Nephron progenitor cell (in vitro differentiated cells): ENCODE results near the gene NIT2.

Experiments
- DNase-seq: peaks from one replicate; pipeline ENCODE4 v3.0.0; 2021
- H3K27ac Mint-ChIP-seq: 2 replicates; pipeline ENCODE4 v1.8.0; 2021; ENCODE audit warnings: mild to moderate bottlenecking, moderate library complexity, mixed read lengths
- H3K27me3 Mint-ChIP-seq: 2 replicates; pipeline ENCODE4 v1.8.0; 2021; ENCODE audit warnings: mild to moderate bottlenecking, low read depth, mixed read lengths; ENCODE audit not compliant: poor library complexity
- H3K36me3 Mint-ChIP-seq: 2 replicates; pipeline ENCODE4 v1.8.0; 2021; ENCODE audit warnings: low read depth, mixed read lengths
- H3K4me1 Mint-ChIP-seq: 2 replicates; pipeline ENCODE4 v1.8.0; 2021; ENCODE audit warnings: mixed read lengths
- H3K4me3 Mint-ChIP-seq: 2 replicates; pipeline ENCODE4 v1.8.0; 2021; ENCODE audit warnings: mild to moderate bottlenecking, moderate library complexity, mixed read lengths
- H3K9me3 Mint-ChIP-seq: 2 replicates; pipeline ENCODE4 v1.8.0; 2021; ENCODE audit warnings: mild to moderate bottlenecking, moderate library complexity, mixed read lengths
- CTCF ChIP-seq: fragments of 200-600 bp; sonication (generic); IDR thresholded peaks from 2 replicates; pipeline ENCODE4 v1.5.0; 2021; ENCODE audit warnings: antibody characterized with exemption

NIT2 gene

GRCh38 chr3:100368441-100368840 is 33.9 kb downstream of the NIT2 start:
- H3K4me1 Mint-ChIP-seq, result no peaks in the 10 kb centered on the region
- no peaks in the 10 kb centered on the region for H3K9me3 Mint-ChIP-seq
- H3K36me3 Mint-ChIP-seq, result peaks cover 57% of the 10 kb centered on the region
- DNase-seq, result no peak
- H3K27me3 Mint-ChIP-seq, result no peaks in the 10 kb centered on the region
- no peak overlapping the region for H3K4me3 Mint-ChIP-seq
- TF ChIP-seq CTCF, result no peak
- no peak overlapping the region for H3K27ac Mint-ChIP-seq

GRCh38 chr3:100370756-100371155 is 36.2 kb downstream of the NIT2 start:
- Mint-ChIP-seq H3K4me1 (no peaks in the 10 kb centered on the region), H3K9me3 (no peaks in the 10 kb centered on the region), H3K27me3 (no peaks in the 10 kb centered on the region), H3K27ac (no peak overlapping the region), H3K4me3 (no peak overlapping the region), H3K36me3 (peaks cover 33% of the 10 kb centered on the region)
- DNase-seq, result no peak
- TF ChIP-seq CTCF, result no peak

GRCh38 chr3:100374521-100374920 is 40.0 kb downstream of the NIT2 start:
- H3K27me3 Mint-ChIP-seq, result no peaks in the 10 kb centered on the region
- H3K9me3 Mint-ChIP-seq, result no peaks in the 10 kb centered on the region
- peaks cover 46% of the 10 kb centered on the region for H3K36me3 Mint-ChIP-seq
- no peak for TF ChIP-seq CTCF
- no peak for DNase-seq
- no peaks in the 10 kb centered on the region for H3K4me1 Mint-ChIP-seq
- no peak overlapping the region for H3K4me3 Mint-ChIP-seq
- H3K27ac Mint-ChIP-seq, result no peak overlapping the region

GRCh38 chr3:100376301-100376700 is 41.7 kb downstream of the NIT2 start:
- Mint-ChIP-seq H3K4me3 (no peak overlapping the region), H3K4me1 (no peaks in the 10 kb centered on the region), H3K27me3 (no peaks in the 10 kb centered on the region), H3K36me3 (peaks cover 52% of the 10 kb centered on the region), H3K9me3 (no peaks in the 10 kb centered on the region), H3K27ac (no peak overlapping the region)
- DNase-seq, result no peak
- no peak for TF ChIP-seq CTCF

- H3K4me3 Mint-ChIP-seq, result no peak overlapping the region
- H3K36me3 Mint-ChIP-seq, result peaks cover 52% of the 10 kb centered on the region
- peak overlapping the region; percentile 11 for H3K27ac Mint-ChIP-seq
- peaks cover 2% of the 10 kb centered on the region for H3K27me3 Mint-ChIP-seq
- H3K4me1 Mint-ChIP-seq, result no peaks in the 10 kb centered on the region
- peaks cover 16% of the 10 kb centered on the region for H3K9me3 Mint-ChIP-seq
- DNase-seq, result no peak
- TF ChIP-seq CTCF, result no peak
Observed at GRCh38 chr3:100384733-100385525, 50.4 kb downstream of the NIT2 start.

GRCh38 chr3:100386437-100387074 is 52.0 kb downstream of the NIT2 start:
- Mint-ChIP-seq H3K4me1 (no peaks in the 10 kb centered on the region), H3K9me3 (peaks cover 23% of the 10 kb centered on the region), H3K27ac (no peak overlapping the region), H3K27me3 (peaks cover 2% of the 10 kb centered on the region), H3K36me3 (peaks cover 45% of the 10 kb centered on the region), H3K4me3 (no peak overlapping the region)
- TF ChIP-seq CTCF, result no peak
- no peak for DNase-seq
